OCI-LY7 (cell line): ENCODE measurements around the gene ST7L. TPM values are rescaled to one million over a fixed set of nuclear protein-coding genes. Genes with fewer than 3 reads are reported as not detected.

ENCODE experiments used
- BruUV-seq: library from RNA; stranded (reverse); fragments of 400-500 nt; replicated peaks from 2 replicates; lab custom pipeline; 2021; lab: Mats Ljungman, UMichigan
- CTCF ChIA-PET: fragments of 300-600 bp; sonication (Branson Sonifier 250); formaldehyde crosslinking; loops from one replicate; lab custom pipeline; 2022; ENCODE audit warnings: antibody characterized with exemption; ENCODE audit not compliant: unreplicated experiment; lab: Charles Lee
- POLR2A ChIA-PET: fragments of 300-600 bp; sonication (Branson Sonifier 250); formaldehyde crosslinking; loops from one replicate; lab custom pipeline; 2022; ENCODE audit warnings: antibody characterized with exemption; lab: Charles Lee
- DNase-seq: peaks from one replicate; pipeline ENCODE4 v3.0.0-alpha.2; 2015; ENCODE audit warnings: low spot score
- H2AFZ ChIP-seq: fragments of 200-600 bp; sonication (generic), shearing (Covaris generic); 2 replicates; pipeline ENCODE4 v1.6.1; 2014; ENCODE audit warnings: mild to moderate bottlenecking, antibody characterized with exemption, low read length, moderate library complexity
- H3K27ac ChIP-seq: fragments of 200-600 bp; sonication (generic); 2 replicates; pipeline ENCODE4 v1.5.1; 2014; ENCODE audit warnings: mixed run types, low read depth, mild to moderate bottlenecking, moderate library complexity, low read length, inconsistent platforms; ENCODE audit not compliant: poor library complexity, severe bottlenecking
- H3K36me3 ChIP-seq: fragments of 200-600 bp; sonication (generic); 2 replicates; pipeline ENCODE4 v1.6.1; 2014; ENCODE audit warnings: mild to moderate bottlenecking, antibody characterized with exemption, low read length, moderate library complexity, mixed read lengths; ENCODE audit not compliant: insufficient read depth
- H3K4me1 ChIP-seq: fragments of 200-600 bp; sonication (generic); 2 replicates; pipeline ENCODE4 v1.5.1; 2014; ENCODE audit warnings: mild to moderate bottlenecking, low read length; ENCODE audit not compliant: insufficient read depth, poor library complexity, severe bottlenecking
- H3K4me2 ChIP-seq: fragments of 200-600 bp; sonication (generic); 2 replicates; pipeline ENCODE4 v1.6.1; 2014; ENCODE audit warnings: mild to moderate bottlenecking, low read length
- H3K4me3 ChIP-seq: fragments of 200-600 bp; sonication (generic); 2 replicates; pipeline ENCODE4 v1.5.1; 2014; ENCODE audit warnings: mild to moderate bottlenecking, low read depth, low read length; ENCODE audit not compliant: poor library complexity, severe bottlenecking
- H3K79me2 ChIP-seq: fragments of 200-600 bp; sonication (generic); 2 replicates; pipeline ENCODE4 v1.6.1; 2016; ENCODE audit warnings: low read depth, mild to moderate bottlenecking, low read length, moderate library complexity, mixed read lengths; ENCODE audit not compliant: insufficient read depth
- H3K9me2 ChIP-seq: fragments of 200-600 bp; sonication (generic); 2 replicates; pipeline ENCODE4 v1.6.1; 2016; ENCODE audit warnings: mild to moderate bottlenecking, low read length, mixed read lengths; ENCODE audit not compliant: insufficient read depth
- H3K9me3 ChIP-seq: fragments of 200-600 bp; sonication (generic); 2 replicates; pipeline ENCODE4 v1.6.1; 2014; ENCODE audit warnings: mild to moderate bottlenecking, mixed run types, low read length, mixed read lengths
- H4K20me1 ChIP-seq: fragments of 200-600 bp; sonication (generic); 2 replicates; pipeline ENCODE4 v1.6.1; 2014; ENCODE audit warnings: mild to moderate bottlenecking, antibody characterized with exemption, low read length, moderate library complexity, mixed read lengths; ENCODE audit not compliant: insufficient read depth
- CTCF ChIP-seq: fragments of 200-600 bp; sonication (generic); conservative IDR thresholded peaks from 2 replicates; pipeline ENCODE4 v1.5.1; 2014; ENCODE audit warnings: mild to moderate bottlenecking, antibody characterized with exemption, low read length, moderate library complexity, mixed read lengths
- EZH2phosphoT487 ChIP-seq: fragments of 200-600 bp; sonication (generic); IDR thresholded peaks from 2 replicates; pipeline ENCODE4 v1.6.1; 2018; ENCODE audit warnings: low read depth, borderline replicate concordance, mild to moderate bottlenecking, mixed run types, antibody characterized with exemption, low read length, moderate library complexity, mixed read lengths
- intact Hi-C: fragments of 100-400 bp; cut with micrococcal nuclease; formaldehyde crosslinking; loops from one replicate; pipeline ENCODE4 v1.10.0; 2022; ENCODE audit not compliant: unreplicated experiment
- total RNA-seq, 2 experiments: library from RNA; depleted of rRNA in 1 of 2; stranded (reverse); fragments of >200 nt in 1 of 2; shearing (Covaris generic) in 1 of 2; gene quantifications; 2 replicates each; pipeline ENCODE4 v1.2.3, GENCODE V29; 2014 to 2022

Gene ST7L
- total RNA-seq, 2 experiments from 2014 or later: 20.2 to 22.8 TPM

GRCh38 chr1:112636056-112636455 lies 17.1 kb upstream of the ST7L start:
- TF ChIP-seq EZH2phosphoT487 (no peak), CTCF (no peak)
- intact Hi-C loops: no loop called here
- CTCF ChIA-PET: no interaction called here
- POLR2A ChIA-PET: interaction anchor here (0.6 to 2.3 kb wide), 7 partner anchors 8 to 242 kb away, joined by 3 to 5 read pairs (median 4); no protein-coding TSS in a partner anchor
- Histone ChIP-seq H2AFZ (no peak overlapping the region), H4K20me1 (peaks cover 49% of the 10 kb centered on the region), H3K4me2 (no peak overlapping the region; the same call in 1 of the 2 replicates), H3K9me2 (no peaks in the 10 kb centered on the region), H3K4me1 (peaks cover 31% of the 10 kb centered on the region), H3K27ac (no peak overlapping the region), H3K9me3 (peaks cover 4% of the 10 kb centered on the region; the same call in 1 of the 2 replicates), H3K36me3 (peaks cover 78% of the 10 kb centered on the region), H3K4me3 (no peak overlapping the region), H3K79me2 (peaks cover 87% of the 10 kb centered on the region)
- BruUV-seq: no TSS peak
- DNase-seq: no peak

- no peak for DNase-seq
- Histone ChIP-seq H4K20me1 (peaks cover 58% of the 10 kb centered on the region), H3K4me2 (no peak overlapping the region), H3K79me2 (peaks cover 100% of the 10 kb centered on the region), H3K4me3 (no peak overlapping the region), H3K9me2 (no peaks in the 10 kb centered on the region), H3K27ac (no peak overlapping the region), H2AFZ (no peak overlapping the region), H3K9me3 (peaks cover 4% of the 10 kb centered on the region; the same call in 1 of the 2 replicates), H3K4me1 (peaks cover 31% of the 10 kb centered on the region), H3K36me3 (peaks cover 90% of the 10 kb centered on the region)
- BruUV-seq: no TSS peak
- TF ChIP-seq EZH2phosphoT487 (no peak), CTCF (no peak)
- ChIA-PET POLR2A (interaction anchor here (1.4 to 2.3 kb wide), 2 partner anchors 9 to 22 kb away, joined by 5 read pairs; no protein-coding TSS in a partner anchor), CTCF (no interaction called here)
- intact Hi-C loops: no loop called here
Observed at GRCh38 chr1:112634367-112634766, 15.4 kb upstream of the ST7L start.

- intact Hi-C loops: no loop called here
- ChIA-PET POLR2A (no interaction called here), CTCF (no interaction called here)
- Histone ChIP-seq H3K36me3 (peaks cover 93% of the 10 kb centered on the region), H3K27ac (no peak overlapping the region), H2AFZ (no peak overlapping the region), H3K4me2 (no peak overlapping the region), H3K4me3 (no peak overlapping the region), H3K79me2 (peaks cover 100% of the 10 kb centered on the region), H3K9me2 (no peaks in the 10 kb centered on the region), H3K4me1 (peaks cover 34% of the 10 kb centered on the region), H4K20me1 (peaks cover 65% of the 10 kb centered on the region), H3K9me3 (no peaks in the 10 kb centered on the region)
- no TSS peak for BruUV-seq
- no peak for DNase-seq
- no peak for TF ChIP-seq CTCF
Observed at GRCh38 chr1:112633628-112634027, 14.7 kb upstream of the ST7L start.
